Urothelium cell line (cell line): ENCODE results near the gene EEFSEC.

ENCODE experiments used
- DNase-seq: peaks from one replicate; pipeline ENCODE4 v3.0.0; 2011; ENCODE audit warnings: low spot score, mixed read lengths
- FAIRE-seq: peaks from 2 replicates; lab custom pipeline; 2011; peaks lifted over from hg19 to GRCh38; lab: Jason Lieb, UNC

The EEFSEC gene

GRCh38 chr3:128432971-128433836 is 279.9 kb downstream of the EEFSEC start:
- no peak for FAIRE-seq
- no peak for DNase-seq

- DNase-seq (no peak), FAIRE-seq (no peak)
Observed at GRCh38 chr3:128433837-128434165, 280.5 kb downstream of the EEFSEC start.

GRCh38 chr3:128434524-128434923 is 281.2 kb downstream of the EEFSEC start:
- DNase-seq (no peak), FAIRE-seq (no peak)

GRCh38 chr3:128435058-128435457 is 281.8 kb downstream of the EEFSEC start:
- DNase-seq: no peak
- FAIRE-seq: no peak

GRCh38 chr3:128435561-128435960 is 282.3 kb downstream of the EEFSEC start:
- FAIRE-seq: no peak
- no peak for DNase-seq

- FAIRE-seq (no peak), DNase-seq (no peak)
Observed at GRCh38 chr3:128436214-128436613, 282.9 kb downstream of the EEFSEC start.

GRCh38 chr3:128438488-128439072 is 285.3 kb downstream of the EEFSEC start:
- FAIRE-seq: no peak

GRCh38 chr3:128439226-128439625 is 285.9 kb downstream of the EEFSEC start:
- DNase-seq (no peak), FAIRE-seq (no peak)

More at GRCh38 chr3:128438488-128439072, 285.3 kb downstream of the EEFSEC start:
- no peak for DNase-seq

- DNase-seq (no peak), FAIRE-seq (no peak)
Observed at GRCh38 chr3:128442070-128442469, 288.8 kb downstream of the EEFSEC start.

- FAIRE-seq: no peak
Observed at GRCh38 chr3:128442949-128443348, 289.7 kb downstream of the EEFSEC start.

GRCh38 chr3:128443771-128444170 is 290.5 kb downstream of the EEFSEC start:
- no peak for FAIRE-seq
- no peak for DNase-seq

More at GRCh38 chr3:128442949-128443348, 289.7 kb downstream of the EEFSEC start:
- DNase-seq: no peak

- peak; percentile 99 for FAIRE-seq
- no peak for DNase-seq
Observed at GRCh38 chr3:128445357-128445756, 292.1 kb downstream of the EEFSEC start.

GRCh38 chr3:128446821-128447220 is 293.5 kb downstream of the EEFSEC start:
- no peak for DNase-seq

GRCh38 chr3:128447561-128448013 is 294.3 kb downstream of the EEFSEC start:
- FAIRE-seq (no peak), DNase-seq (no peak)

More at GRCh38 chr3:128446821-128447220, 293.5 kb downstream of the EEFSEC start:
- FAIRE-seq: no peak

- no peak for DNase-seq
- no peak for FAIRE-seq
Observed at GRCh38 chr3:128448491-128448890, 295.2 kb downstream of the EEFSEC start.

- FAIRE-seq (no peak), DNase-seq (no peak)
Observed at GRCh38 chr3:128449111-128449638, 295.9 kb downstream of the EEFSEC start.

- FAIRE-seq (no peak), DNase-seq (no peak)
Observed at GRCh38 chr3:128452120-128452519, 298.8 kb downstream of the EEFSEC start.

GRCh38 chr3:128452678-128453275 is 299.5 kb downstream of the EEFSEC start:
- no peak for FAIRE-seq

GRCh38 chr3:128453501-128454309 is 300.4 kb downstream of the EEFSEC start:
- DNase-seq: no peak
- no peak for FAIRE-seq

More at GRCh38 chr3:128452678-128453275, 299.5 kb downstream of the EEFSEC start:
- no peak for DNase-seq

GRCh38 chr3:128454310-128454618 is 301.0 kb downstream of the EEFSEC start:
- FAIRE-seq (no peak), DNase-seq (no peak)

GRCh38 chr3:128455116-128455515 is 301.8 kb downstream of the EEFSEC start:
- no peak for FAIRE-seq

More at GRCh38 chr3:128455116-128455515, 301.8 kb downstream of the EEFSEC start:
- no peak for DNase-seq
